Thyroid gland (tissue), 4 donors: ENCODE results near the gene SH3D19.

Source experiments
- POLR2A ChIP-seq, 2 donors: fragments of 450-650 bp; IDR thresholded peaks; one replicate each; pipeline ENCODE4 v1.6.1; 2017; ENCODE audit warnings: antibody characterized with exemption in 2 of 2, mild to moderate bottlenecking in 2 of 2, moderate library complexity in 1 of 2
- TF ChIP-seq, protein P1 (sequence below), 6 experiments: fragments of 200-600 bp in 3 of 6; fragments of 450-650 bp in 3 of 6; sonication (generic) in 3 of 6; IDR thresholded peaks; one replicate each; pipeline ENCODE4 v1.5.1; 2016 to 2019; ENCODE audit warnings: antibody characterized with exemption in 6 of 6, mild to moderate bottlenecking in 2 of 6, inconsistent platforms in 1 of 6, moderate library complexity in 1 of 6

DNA sequence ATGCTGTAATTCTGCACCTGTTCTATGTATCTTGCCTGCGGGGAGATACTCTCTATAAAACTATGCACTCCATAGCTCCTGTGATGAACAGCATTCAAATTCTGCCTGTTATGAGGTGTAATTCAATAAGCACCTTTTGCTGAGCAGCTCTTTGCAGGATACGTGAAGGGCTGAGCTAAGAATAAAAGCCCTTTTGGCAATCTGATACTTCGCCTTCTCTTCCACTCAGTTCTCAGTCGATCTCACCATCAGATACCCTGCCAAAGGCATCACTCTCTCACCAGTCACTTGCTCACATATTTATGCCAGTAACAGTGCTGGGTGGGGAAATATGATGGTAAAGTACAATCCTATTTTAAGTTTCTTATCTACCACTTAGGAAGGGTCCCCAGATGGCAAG, 158.8 kb downstream of the SH3D19 start:
- TF ChIP-seq, protein P1, sequence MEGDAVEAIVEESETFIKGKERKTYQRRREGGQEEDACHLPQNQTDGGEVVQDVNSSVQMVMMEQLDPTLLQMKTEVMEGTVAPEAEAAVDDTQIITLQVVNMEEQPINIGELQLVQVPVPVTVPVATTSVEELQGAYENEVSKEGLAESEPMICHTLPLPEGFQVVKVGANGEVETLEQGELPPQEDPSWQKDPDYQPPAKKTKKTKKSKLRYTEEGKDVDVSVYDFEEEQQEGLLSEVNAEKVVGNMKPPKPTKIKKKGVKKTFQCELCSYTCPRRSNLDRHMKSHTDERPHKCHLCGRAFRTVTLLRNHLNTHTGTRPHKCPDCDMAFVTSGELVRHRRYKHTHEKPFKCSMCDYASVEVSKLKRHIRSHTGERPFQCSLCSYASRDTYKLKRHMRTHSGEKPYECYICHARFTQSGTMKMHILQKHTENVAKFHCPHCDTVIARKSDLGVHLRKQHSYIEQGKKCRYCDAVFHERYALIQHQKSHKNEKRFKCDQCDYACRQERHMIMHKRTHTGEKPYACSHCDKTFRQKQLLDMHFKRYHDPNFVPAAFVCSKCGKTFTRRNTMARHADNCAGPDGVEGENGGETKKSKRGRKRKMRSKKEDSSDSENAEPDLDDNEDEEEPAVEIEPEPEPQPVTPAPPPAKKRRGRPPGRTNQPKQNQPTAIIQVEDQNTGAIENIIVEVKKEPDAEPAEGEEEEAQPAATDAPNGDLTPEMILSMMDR (IDR thresholded peaks at IDR 0.05), result no peak
- TF ChIP-seq POLR2A (IDR thresholded peaks at IDR 0.05), result no peak
